ENCODE measurements around the gene WDR6. TPM values are rescaled to one million over a fixed set of nuclear protein-coding genes. Genes with fewer than 3 reads are reported as not detected.

WDR6 gene
- total and polyA plus RNA-seq, 7 experiments from 2014 or later = 147 to 335 (median 198) TPM

- Histone ChIP-seq H3K4me1 (ENCODE audit: control insufficient read depth in 2 of 2, insufficient read depth in 2 of 2, low read length in 2 of 2) (peaks cover 10 to 11% of the 10 kb centered on the region in 2 donors), H3K36me3 (ENCODE audit: control insufficient read depth in 2 of 3, insufficient read depth in 3 of 3, low read length in 3 of 3) (peaks cover 7 to 66% (median 26%) of the 10 kb centered on the region in 3 experiments), H3K4me3 (ENCODE audit: low read length) (no peak overlapping the region), H3K27me3 (ENCODE audit: control insufficient read depth in 2 of 2, insufficient read depth in 2 of 2, low read length in 2 of 2) (no peaks in the 10 kb centered on the region), H3K27ac (ENCODE audit: low read depth, low read length) (peak overlapping the region; percentile 98), H3K9me3 (ENCODE audit: control insufficient read depth in 2 of 3, low read length in 3 of 3) (no peaks in the 10 kb centered on the region)
- no peak for ATAC-seq
- ChIA-PET POLR2A (interaction anchor here (0.5 to 5.2 kb wide), 2 partner anchors 8 to 23 kb away, joined by 3 to 40 read pairs; partner anchors contain the start of genes NDUFAF3 and WDR6), CTCF (interaction anchor here (0.6 kb wide), 1 partner anchor 15 kb away, joined by 3 read pairs; no protein-coding TSS in a partner anchor)
- H3K4me3 Mint-ChIP-seq = peak overlapping the region in 1 of 10 donors; percentile 29
- H3K27me3 Mint-ChIP-seq = no peaks in the 10 kb centered on the region
- peak overlapping the region in 8 of 9 donors; percentile 46 to 100 (median 96) for H3K27ac Mint-ChIP-seq
- peaks cover 4 to 43% (median 14%) of the 10 kb centered on the region in 5 donors for H3K36me3 Mint-ChIP-seq
- H3K9me3 Mint-ChIP-seq = peaks cover 0 to 6% (median 0%) of the 10 kb centered on the region in 11 donors
- intact Hi-C loops (cut with micrococcal nuclease) = no loop called here
- H3K4me1 Mint-ChIP-seq = peaks cover 7 to 40% (median 28%) of the 10 kb centered on the region in 7 donors
- DNase-seq = no peak
Observed at GRCh38 chr3:49030321-49030720, 23.1 kb downstream of the WDR6 start.

- Histone ChIP-seq H3K9me3 (ENCODE audit: control insufficient read depth in 2 of 3, low read length in 3 of 3) (no peaks in the 10 kb centered on the region), H3K27me3 (ENCODE audit: control insufficient read depth in 2 of 2, insufficient read depth in 2 of 2, low read length in 2 of 2) (no peaks in the 10 kb centered on the region), H3K4me1 (ENCODE audit: control insufficient read depth in 2 of 2, insufficient read depth in 2 of 2, low read length in 2 of 2) (peaks cover 10 to 11% of the 10 kb centered on the region in 2 donors), H3K4me3 (ENCODE audit: low read length) (no peak overlapping the region), H3K36me3 (ENCODE audit: control insufficient read depth in 2 of 3, insufficient read depth in 3 of 3, low read length in 3 of 3) (peaks cover 7 to 74% (median 22%) of the 10 kb centered on the region in 3 experiments), H3K27ac (ENCODE audit: low read depth, low read length) (no peak overlapping the region)
- H3K9me3 Mint-ChIP-seq = peaks cover 0 to 6% (median 0%) of the 10 kb centered on the region in 11 donors
- peaks cover 8 to 38% (median 14%) of the 10 kb centered on the region in 5 donors for H3K36me3 Mint-ChIP-seq
- H3K27ac Mint-ChIP-seq = peak overlapping the region in 3 of 9 donors; percentile 28 to 43 (median 41)
- no peak for DNase-seq
- intact Hi-C loops (cut with micrococcal nuclease) = no loop called here
- H3K27me3 Mint-ChIP-seq = no peaks in the 10 kb centered on the region
- POLR2A ChIA-PET = interaction anchor here (0.6 to 5.2 kb wide), 4 partner anchors 11 to 415 kb away, joined by 3 to 40 read pairs (median 6); partner anchors contain the start of gene NDUFAF3
- CTCF ChIA-PET = interaction anchor here (0.7 kb wide), 1 partner anchor 11 kb away, joined by 3 read pairs; the partner anchor contains the start of gene NDUFAF3
- H3K4me3 Mint-ChIP-seq = no peak overlapping the region
- no peak for ATAC-seq
- peaks cover 8 to 25% (median 20%) of the 10 kb centered on the region in 7 donors for H3K4me1 Mint-ChIP-seq
Observed at GRCh38 chr3:49032646-49033304, 25.6 kb downstream of the WDR6 start.

- Mint-ChIP-seq H3K36me3 (peaks cover 4 to 38% (median 14%) of the 10 kb centered on the region in 5 donors), H3K27me3 (no peaks in the 10 kb centered on the region), H3K9me3 (no peaks in the 10 kb centered on the region), H3K4me1 (peaks cover under 1 to 10% (median 4%) of the 10 kb centered on the region in 7 donors), H3K27ac (peak overlapping the region in 4 of 9 donors; percentile 9 to 62 (median 32)), H3K4me3 (no peak overlapping the region)
- ChIA-PET CTCF (no interaction called here), POLR2A (interaction anchor here (0.6 to 5.2 kb wide), 2 partner anchors 13 to 15 kb away, joined by 3 to 40 read pairs; partner anchors contain the start of gene NDUFAF3)
- no peak overlapping the region for H3K27ac ChIP-seq (ENCODE audit: low read depth, low read length)
- H3K4me3 ChIP-seq (ENCODE audit: low read length) = no peak overlapping the region
- DNase-seq = no peak
- ATAC-seq = no peak
- peaks cover 7 to 75% (median 22%) of the 10 kb centered on the region in 3 experiments for H3K36me3 ChIP-seq (ENCODE audit: control insufficient read depth in 2 of 3, insufficient read depth in 3 of 3, low read length in 3 of 3)
- H3K27me3 ChIP-seq (ENCODE audit: control insufficient read depth in 2 of 2, insufficient read depth in 2 of 2, low read length in 2 of 2) = no peaks in the 10 kb centered on the region
- H3K4me1 ChIP-seq (ENCODE audit: control insufficient read depth in 2 of 2, insufficient read depth in 2 of 2, low read length in 2 of 2) = no peaks in the 10 kb centered on the region
- H3K9me3 ChIP-seq (ENCODE audit: control insufficient read depth in 2 of 3, low read length in 3 of 3) = no peaks in the 10 kb centered on the region
- intact Hi-C loops (cut with micrococcal nuclease) = no loop called here
Observed at GRCh38 chr3:49034650-49035049, 27.5 kb downstream of the WDR6 start.

GRCh38 chr3:49035281-49035680 lies 28.1 kb downstream of the WDR6 start:
- no peak overlapping the region for H3K27ac ChIP-seq (ENCODE audit: low read depth, low read length)
- intact Hi-C loops (cut with micrococcal nuclease) = no loop called here
- Mint-ChIP-seq H3K4me3 (no peak overlapping the region), H3K9me3 (no peaks in the 10 kb centered on the region), H3K4me1 (peaks cover 0 to 8% (median 3%) of the 10 kb centered on the region in 7 donors), H3K27ac (peak overlapping the region in 1 of 9 donors; percentile 38), H3K27me3 (no peaks in the 10 kb centered on the region), H3K36me3 (peaks cover 4 to 38% (median 14%) of the 10 kb centered on the region in 5 donors)
- no peaks in the 10 kb centered on the region for H3K27me3 ChIP-seq (ENCODE audit: control insufficient read depth in 2 of 2, insufficient read depth in 2 of 2, low read length in 2 of 2)
- peak; percentile 34 for ATAC-seq
- H3K9me3 ChIP-seq (ENCODE audit: control insufficient read depth in 2 of 3, low read length in 3 of 3) = no peaks in the 10 kb centered on the region
- no peak for DNase-seq
- peaks cover 7 to 77% (median 22%) of the 10 kb centered on the region in 3 experiments for H3K36me3 ChIP-seq (ENCODE audit: control insufficient read depth in 2 of 3, insufficient read depth in 3 of 3, low read length in 3 of 3)
- CTCF ChIA-PET = interaction anchor here (1.5 kb wide), 1 partner anchor 13 kb away, joined by 4 read pairs; the partner anchor contains the start of gene NDUFAF3
- H3K4me3 ChIP-seq (ENCODE audit: low read length) = no peak overlapping the region
- H3K4me1 ChIP-seq (ENCODE audit: control insufficient read depth in 2 of 2, insufficient read depth in 2 of 2, low read length in 2 of 2) = no peaks in the 10 kb centered on the region
- POLR2A ChIA-PET = interaction anchor here (5.2 kb wide), 1 partner anchor 13 kb away, joined by 40 read pairs; the partner anchor contains the start of gene NDUFAF3

GRCh38 chr3:49053543-49053942 lies 46.4 kb downstream of the WDR6 start:
- Mint-ChIP-seq H3K36me3 (peaks cover 3 to 33% (median 19%) of the 10 kb centered on the region in 5 donors), H3K4me3 (no peak overlapping the region), H3K27me3 (no peaks in the 10 kb centered on the region), H3K4me1 (peaks cover 2 to 26% (median 22%) of the 10 kb centered on the region in 7 donors), H3K27ac (peak overlapping the region in 2 of 9 donors; percentile 49 to 63), H3K9me3 (no peaks in the 10 kb centered on the region)
- ChIA-PET CTCF (interaction anchor here (0.6 kb wide), 1 partner anchor 341 kb away, joined by 3 read pairs; no protein-coding TSS in a partner anchor), POLR2A (interaction anchor here (0.5 kb wide), 1 partner anchor 365 kb away, joined by 3 read pairs; no protein-coding TSS in a partner anchor)
- DNase-seq (no peak), ATAC-seq (no peak)
- Histone ChIP-seq H3K9me3 (ENCODE audit: control insufficient read depth in 2 of 3, low read length in 3 of 3) (no peaks in the 10 kb centered on the region), H3K36me3 (ENCODE audit: control insufficient read depth in 2 of 3, insufficient read depth in 3 of 3, low read length in 3 of 3) (peaks cover 9 to 56% (median 25%) of the 10 kb centered on the region in 3 experiments), H3K4me3 (ENCODE audit: low read length) (no peak overlapping the region), H3K4me1 (ENCODE audit: control insufficient read depth in 2 of 2, insufficient read depth in 2 of 2, low read length in 2 of 2) (no peaks in the 10 kb centered on the region), H3K27me3 (ENCODE audit: control insufficient read depth in 2 of 2, insufficient read depth in 2 of 2, low read length in 2 of 2) (no peaks in the 10 kb centered on the region), H3K27ac (ENCODE audit: low read depth, low read length) (no peak overlapping the region)
- intact Hi-C loops (cut with micrococcal nuclease) = no loop called here

GRCh38 chr3:49054344-49054862 lies 47.2 kb downstream of the WDR6 start:
- no peaks in the 10 kb centered on the region for H3K27me3 ChIP-seq (ENCODE audit: control insufficient read depth in 2 of 2, insufficient read depth in 2 of 2, low read length in 2 of 2)
- no peaks in the 10 kb centered on the region for H3K9me3 Mint-ChIP-seq
- H3K4me1 ChIP-seq (ENCODE audit: control insufficient read depth in 2 of 2, insufficient read depth in 2 of 2, low read length in 2 of 2) = no peaks in the 10 kb centered on the region
- intact Hi-C loops (cut with micrococcal nuclease) = no loop called here
- CTCF ChIA-PET = no interaction called here
- peaks cover 3 to 33% (median 19%) of the 10 kb centered on the region in 5 donors for H3K36me3 Mint-ChIP-seq
- H3K27ac Mint-ChIP-seq = peak overlapping the region in 6 of 9 donors; percentile 24 to 70 (median 47)
- POLR2A ChIA-PET = interaction anchor here (0.5 to 0.7 kb wide), 3 partner anchors 25 to 366 kb away, joined by 3 read pairs; partner anchors contain the start of gene IMPDH2
- H3K36me3 ChIP-seq (ENCODE audit: control insufficient read depth in 2 of 3, insufficient read depth in 3 of 3, low read length in 3 of 3) = peaks cover 9 to 56% (median 25%) of the 10 kb centered on the region in 3 experiments
- H3K4me3 ChIP-seq (ENCODE audit: low read length) = no peak overlapping the region
- no peak overlapping the region for H3K4me3 Mint-ChIP-seq
- H3K27ac ChIP-seq (ENCODE audit: low read depth, low read length) = no peak overlapping the region
- peaks cover 2 to 26% (median 22%) of the 10 kb centered on the region in 7 donors for H3K4me1 Mint-ChIP-seq
- H3K27me3 Mint-ChIP-seq = no peaks in the 10 kb centered on the region
- DNase-seq = no peak
- ATAC-seq = no peak
- H3K9me3 ChIP-seq (ENCODE audit: control insufficient read depth in 2 of 3, low read length in 3 of 3) = no peaks in the 10 kb centered on the region
